ENCODE data around the gene PSMD2. TPM values are rescaled to one million over a fixed set of nuclear protein-coding genes. Genes with fewer than 3 reads are reported as not detected.

The PSMD2 gene
- total and polyA plus RNA-seq, 2 of the 8 experiments (the other 6 are each of a cell fraction or from before 2014, with no cell fraction given), result 350 to 363 TPM

DNA sequence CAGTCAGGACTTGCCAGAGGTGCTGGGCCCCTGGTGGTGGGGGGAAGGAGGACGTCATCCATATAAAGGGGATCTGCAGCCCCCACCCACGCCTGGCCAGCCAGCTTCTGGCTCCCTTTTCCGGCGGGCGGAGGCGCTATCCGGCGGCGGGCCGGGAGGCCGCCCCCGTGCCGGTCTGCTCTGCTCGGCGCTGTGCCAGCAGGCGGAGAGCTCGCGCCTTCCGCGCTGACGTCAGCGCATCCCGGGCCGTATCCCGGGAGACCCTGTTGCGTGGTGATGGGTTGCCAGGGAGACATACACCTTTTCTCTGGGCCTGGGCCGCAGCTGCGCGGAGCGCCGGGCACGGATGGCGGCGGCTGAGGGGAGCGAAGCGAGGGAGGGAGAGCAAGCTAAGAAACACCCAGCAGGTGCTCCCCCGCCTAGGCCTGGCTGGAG, 39.5 kb downstream of the PSMD2 start:
- H3K9ac ChIP-seq (replicated peaks in 1 of 4; ENCODE audit: extremely low read depth in 1 of 4, low read depth in 3 of 4, low read length in 3 of 4), result peak overlapping the region in 2 of 4 experiments; percentile 34 to 53; a peak in 3 of 7 replicates
- H4K20me1 ChIP-seq (replicated peaks in 1 of 2; ENCODE audit: control insufficient read depth in 1 of 2, insufficient read depth in 2 of 2, low read length in 2 of 2), result peaks cover 14 to 31% of the 10 kb centered on the region in 2 experiments
- no peak overlapping the region for H3K4ac ChIP-seq (replicated peaks; ENCODE audit: insufficient read length, low read depth, low read length)
- no peaks in the 10 kb centered on the region for H3K27me3 ChIP-seq (replicated peaks in 1 of 4; ENCODE audit: control insufficient read depth in 3 of 4, extremely low read depth in 1 of 4, insufficient read depth in 3 of 4, low read length in 3 of 4)
- ChIA-PET CTCF (ENCODE audit: partially characterized antibody) (interaction anchor here (0.6 to 3.6 kb wide), 12 partner anchors 9 to 1367 kb away, joined by 3 to 16 read pairs (median 5); no protein-coding TSS in a partner anchor), POLR2A (ENCODE audit: partially characterized antibody) (interaction anchor here (0.8 to 3.6 kb wide), 13 partner anchors 9 to 155 kb away, joined by 3 to 30 read pairs (median 6); partner anchors contain the start of gene EIF4G1)
- no peak overlapping the region for H3K56ac ChIP-seq (replicated peaks; ENCODE audit: insufficient read length, low read depth, low read length)
- H2AK5ac ChIP-seq (ENCODE audit: low read depth, low read length), result no peak overlapping the region
- H4K8ac ChIP-seq (ENCODE audit: extremely low read depth, insufficient read depth, low read length), result peak overlapping the region; percentile 81; the same call in 1 of the 2 replicates
- no peak overlapping the region for H2BK120ac ChIP-seq (replicated peaks; ENCODE audit: low read depth, low read length)
- peak; percentile 70 to 86 for DNase-seq (ENCODE audit: low read depth in 1 of 2, low spot score in 2 of 2)
- no peaks in the 10 kb centered on the region for H3K9me3 ChIP-seq (ENCODE audit: insufficient read depth in 2 of 2, low read depth in 1 of 2, low read length in 1 of 2)
- H4K91ac ChIP-seq (replicated peaks; ENCODE audit: insufficient read length, low read length), result no peak overlapping the region
- H3K4me3 ChIP-seq (ENCODE audit: extremely low read depth in 1 of 4, insufficient read depth in 2 of 4, low read depth in 3 of 4, low read length in 4 of 4), result peak overlapping the region in 3 of 4 experiments; percentile 12 to 50 (median 32); a peak in 4 of 8 replicates
- peak overlapping the region; percentile 32; the same call in 1 of the 2 replicates for H3K27ac ChIP-seq (ENCODE audit: low read depth, low read length)
- H3K79me1 ChIP-seq (ENCODE audit: low read depth, low read length), result peaks cover 9% of the 10 kb centered on the region
- no peak for FAIRE-seq
- no peak overlapping the region for H2BK20ac ChIP-seq (ENCODE audit: low read length)
- 10% methylated on average over 24 of the region's 37 CpGs; no CpG with 5 or more reads in 1 of the 2 experiments for WGBS, 2 experiments (ENCODE audit: extremely low coverage in 1 of 2, insufficient coverage in 1 of 2, insufficient read length in 1 of 2, insufficient replicate concordance in 2 of 2, low coverage in 1 of 2, low lambda C conversion rate in 2 of 2, missing lambda C conversion rate in 1 of 2)
- H2BK12ac ChIP-seq (ENCODE audit: low read depth, low read length), result no peak overlapping the region
- H3K4me1 ChIP-seq (replicated peaks in 1 of 4; ENCODE audit: control insufficient read depth in 3 of 4, insufficient read depth in 4 of 4, low read length in 3 of 4), result peaks cover 5 to 27% (median 18%) of the 10 kb centered on the region in 4 experiments
- H3K36me3 ChIP-seq (ENCODE audit: control insufficient read depth in 2 of 4, insufficient read depth in 4 of 4, low read length in 3 of 4), result peaks cover 7 to 19% (median 16%) of the 10 kb centered on the region in 4 experiments; a peak in 7 of 8 replicates
- no peak overlapping the region for H3K14ac ChIP-seq (ENCODE audit: insufficient read length)
- H3K4me2 ChIP-seq (ENCODE audit: insufficient read depth in 1 of 2, low read depth in 2 of 2, low read length in 2 of 2), result peak overlapping the region; percentile 72 to 98
- H3K18ac ChIP-seq (ENCODE audit: extremely low read depth, low read length), result no peak overlapping the region
- H3K79me2 ChIP-seq (ENCODE audit: control insufficient read depth in 1 of 2, insufficient read depth in 2 of 2, low read length in 2 of 2), result peaks cover 0 to 2% of the 10 kb centered on the region in 2 experiments; a peak in 1 of 4 replicates
- no peak overlapping the region for H2BK15ac ChIP-seq (ENCODE audit: low read length)
- no peak overlapping the region for H2AFZ ChIP-seq (ENCODE audit: low read length)
- H4K5ac ChIP-seq (ENCODE audit: insufficient read length, low read depth, low read length), result no peak overlapping the region
- H3K23me2 ChIP-seq (ENCODE audit: low read depth, low read length), result peaks cover 14% of the 10 kb centered on the region
- H3K23ac ChIP-seq (ENCODE audit: insufficient read length), result no peak overlapping the region
- H2BK5ac ChIP-seq (ENCODE audit: low read depth, low read length), result no peak overlapping the region; the same call in 1 of the 2 replicates
- peak; percentile 35 for TF ChIP-seq ASH2L (IDR thresholded peaks at IDR 0.05; ENCODE audit: low read length)
- TF ChIP-seq, protein P1, sequence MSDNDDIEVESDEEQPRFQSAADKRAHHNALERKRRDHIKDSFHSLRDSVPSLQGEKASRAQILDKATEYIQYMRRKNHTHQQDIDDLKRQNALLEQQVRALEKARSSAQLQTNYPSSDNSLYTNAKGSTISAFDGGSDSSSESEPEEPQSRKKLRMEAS (IDR thresholded peaks at IDR 0.05), result peak; percentile 52
- no peak for TF ChIP-seq SUZ12 (IDR thresholded peaks at IDR 0.05; ENCODE audit: low read length)
- no peak for TF ChIP-seq JUN (IDR thresholded peaks at IDR 0.05; ENCODE audit: low read depth, low read length)
- TF ChIP-seq CTBP2 (IDR thresholded peaks at IDR 0.05; ENCODE audit: borderline replicate concordance, insufficient read depth, insufficient read length, low read length), result no peak
- peak; percentile 78; the same call in 1 of the 2 replicates for TF ChIP-seq JUND (IDR thresholded peaks at IDR 0.05; ENCODE audit: low read length)
- no peak for TF ChIP-seq SP4 (IDR thresholded peaks at IDR 0.05; ENCODE audit: low read length)
- TF ChIP-seq SIN3A (conservative IDR thresholded peaks at IDR 0.05 in 1 of 2, IDR thresholded peaks at IDR 0.05 in 1 of 2; ENCODE audit: low read depth in 1 of 2, low read length in 2 of 2), result peak; percentile 74 to 86; a peak in 3 of 4 replicates
- no peak for TF ChIP-seq POLR2AphosphoS5 (IDR thresholded peaks at IDR 0.05; ENCODE audit: low read depth, low read length)
- TF ChIP-seq RFX5 (IDR thresholded peaks at IDR 0.05; ENCODE audit: borderline replicate concordance, low read depth, low read length), result peak; percentile 78
- peak; percentile 55; the same call in 1 of the 2 replicates for TF ChIP-seq RBBP5 (IDR thresholded peaks at IDR 0.05; ENCODE audit: borderline replicate concordance, low read depth, low read length)
- no peak for TF ChIP-seq EZH2 (IDR thresholded peaks at IDR 0.05; ENCODE audit: low read depth, low read length, severe bottlenecking)

All from H1 (cell line).